Neutrophil (primary cell): Measurements from ENCODE around the gene ENTREP1.

Experiments used
- H3K27ac ChIP-seq: fragments of 200-600 bp; sonication (generic); 2 replicates; pipeline ENCODE4 v1.5.1; 2016; ENCODE audit warnings: mild to moderate bottlenecking, moderate library complexity
- H3K27me3 ChIP-seq: fragments of 200-600 bp; sonication (generic); 2 replicates; pipeline ENCODE4 v1.6.0; 2016; ENCODE audit warnings: mild to moderate bottlenecking
- H3K36me3 ChIP-seq: fragments of 200-600 bp; sonication (generic); 2 replicates; pipeline ENCODE4 v1.5.1; 2017
- H3K4me1 ChIP-seq, 2 experiments: fragments of 200-600 bp in 1 of 2; sonication (generic) in 1 of 2; 1 replicate in 1 of 2; 2 replicates in 1 of 2; pipeline versions ENCODE4 v1.5.1 to v1.6.1; 2013 to 2016; ENCODE audit warnings: low read depth in 1 of 2, low read length in 1 of 2, mild to moderate bottlenecking in 1 of 2, moderate library complexity in 1 of 2; ENCODE audit not compliant: control insufficient read depth in 1 of 2, insufficient read depth in 1 of 2
- H3K4me3 ChIP-seq, 2 experiments: fragments of 200-600 bp in 1 of 2; sonication (generic) in 1 of 2; 1 replicate in 1 of 2; 2 replicates in 1 of 2; pipeline ENCODE4 v1.5.1; 2013 to 2016; ENCODE audit warnings: low read depth in 1 of 2, low read length in 1 of 2, mild to moderate bottlenecking in 1 of 2, moderate library complexity in 1 of 2
- H3K9me3 ChIP-seq: fragments of 200-600 bp; sonication (generic); 2 replicates; pipeline ENCODE4 v1.5.1; 2016
- CTCF ChIP-seq: fragments of 200-600 bp; sonication (generic); IDR thresholded peaks from 2 replicates; pipeline ENCODE4 v1.5.1; 2016; ENCODE audit warnings: antibody characterized with exemption

Gene ENTREP1

DNA sequence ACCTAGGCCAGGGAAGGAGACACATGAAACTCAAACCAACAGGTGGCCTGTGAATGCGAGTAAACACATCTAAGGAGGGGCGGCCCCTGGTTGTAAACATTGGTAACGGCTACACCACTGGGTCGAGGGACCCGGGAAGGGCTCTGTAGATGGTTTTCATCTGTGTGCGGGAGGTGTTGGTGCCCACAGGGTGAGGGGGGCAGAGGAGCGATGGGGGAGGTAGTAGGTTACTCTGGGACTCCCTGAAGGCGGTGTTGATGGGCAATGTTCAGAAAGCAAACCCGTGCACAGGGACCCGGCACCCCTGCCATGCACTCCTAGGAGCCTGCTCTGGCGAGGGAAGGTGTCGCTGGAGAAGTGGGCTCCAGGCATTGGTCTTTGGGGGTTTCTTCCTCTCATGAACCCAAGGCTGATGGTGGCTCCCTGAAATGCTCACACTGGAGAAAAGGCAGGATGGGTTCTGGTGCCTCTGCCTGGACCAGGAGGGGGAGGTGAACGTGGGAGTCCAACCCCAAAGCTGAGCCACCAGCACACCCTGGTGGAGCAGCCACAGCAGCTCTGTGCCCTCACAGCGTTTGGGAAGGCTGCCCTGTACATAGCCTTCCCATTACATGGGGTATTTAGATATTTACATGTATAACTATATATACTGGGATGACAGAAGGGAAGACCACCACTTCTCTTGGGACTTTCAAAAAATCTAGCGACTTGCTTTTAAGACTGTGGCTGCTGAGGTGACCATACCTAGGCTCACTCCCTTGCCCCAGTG lies 103.2 kb downstream of the ENTREP1 start:
- Histone ChIP-seq H3K36me3 (no peaks in the 10 kb centered on the region), H3K4me1 (no peaks in the 10 kb centered on the region), H3K9me3 (no peaks in the 10 kb centered on the region), H3K27ac (no peak overlapping the region), H3K27me3 (peaks cover 6% of the 10 kb centered on the region), H3K4me3 (no peak overlapping the region)
- TF ChIP-seq CTCF = no peak

DNA sequence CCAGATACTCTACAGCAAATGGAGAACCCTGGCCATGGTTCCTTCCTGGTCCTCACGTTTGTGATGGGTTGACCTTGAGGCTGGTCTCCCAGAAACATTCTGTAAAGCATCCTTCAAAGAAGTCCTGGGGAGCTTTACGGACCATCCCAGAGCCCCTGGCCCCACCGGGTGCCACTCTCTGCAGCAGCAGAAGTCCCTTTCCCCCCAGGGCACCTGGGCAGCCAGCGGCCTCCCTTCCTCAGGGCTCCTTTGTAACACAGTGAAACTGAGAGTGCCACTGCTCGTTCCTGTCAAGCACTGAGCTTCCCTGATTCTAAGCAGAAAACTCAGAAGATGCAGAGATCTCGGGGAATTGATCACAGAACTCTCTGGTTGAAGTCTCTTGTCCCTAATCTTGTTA lies 104.3 kb downstream of the ENTREP1 start:
- H3K27ac ChIP-seq = no peak overlapping the region
- no peaks in the 10 kb centered on the region for H3K9me3 ChIP-seq
- H3K27me3 ChIP-seq = peaks cover 6% of the 10 kb centered on the region
- no peak overlapping the region for H3K4me3 ChIP-seq
- H3K4me1 ChIP-seq = no peaks in the 10 kb centered on the region
- H3K36me3 ChIP-seq = no peaks in the 10 kb centered on the region
- TF ChIP-seq CTCF = no peak

- H3K27ac ChIP-seq = no peak overlapping the region
- no peak for TF ChIP-seq CTCF
- no peaks in the 10 kb centered on the region for H3K36me3 ChIP-seq
- H3K27me3 ChIP-seq = peaks cover 6% of the 10 kb centered on the region
- no peak overlapping the region for H3K4me3 ChIP-seq
- no peaks in the 10 kb centered on the region for H3K4me1 ChIP-seq
- H3K9me3 ChIP-seq = no peaks in the 10 kb centered on the region
Measured at GRCh38 chr9:69430206-69430605, 105.2 kb downstream of the ENTREP1 start.

- no peak overlapping the region for H3K27ac ChIP-seq
- no peak for TF ChIP-seq CTCF
- H3K4me3 ChIP-seq = no peak overlapping the region
- no peaks in the 10 kb centered on the region for H3K4me1 ChIP-seq
- H3K9me3 ChIP-seq = no peaks in the 10 kb centered on the region
- H3K27me3 ChIP-seq = peaks cover 6% of the 10 kb centered on the region
- no peaks in the 10 kb centered on the region for H3K36me3 ChIP-seq
Measured at GRCh38 chr9:69431203-69431602, 106.2 kb downstream of the ENTREP1 start.

- Histone ChIP-seq H3K27ac (no peak overlapping the region), H3K9me3 (no peaks in the 10 kb centered on the region), H3K4me1 (no peaks in the 10 kb centered on the region), H3K27me3 (peaks cover 6% of the 10 kb centered on the region), H3K36me3 (no peaks in the 10 kb centered on the region), H3K4me3 (no peak overlapping the region)
- no peak for TF ChIP-seq CTCF
Measured at GRCh38 chr9:69431777-69432176, 106.8 kb downstream of the ENTREP1 start.
